Thoracic aorta (tissue), 2 donors: ENCODE data around the gene MAN2A1. TPM values are rescaled to one million over a fixed set of nuclear protein-coding genes. Genes with fewer than 3 reads are reported as not detected.

ENCODE experiments used
- ATAC-seq: fragments of 150-250 bp; one replicate; pipeline ENCODE4 v1.8.0; 2017; ENCODE audit warnings: low read depth; ENCODE audit not compliant: insufficient number of reproducible peaks, low FRiP score
- DNase-seq: peaks from one replicate; pipeline ENCODE4 v3.0.0-alpha.2; 2020; ENCODE audit warnings: low spot score
- H3K27ac ChIP-seq, 2 donors: fragments of 200-600 bp; sonication (generic); 1 replicate in 1 of 2; 2 replicates in 1 of 2; pipeline ENCODE4 v1.5.1; 2016; ENCODE audit warnings: mild to moderate bottlenecking in 2 of 2, moderate library complexity in 2 of 2
- H3K27me3 ChIP-seq: fragments of 200-600 bp; sonication (generic); replicated peaks from 2 replicates; pipeline ENCODE4 v1.6.0; 2016; ENCODE audit warnings: mild to moderate bottlenecking; ENCODE audit not compliant: insufficient read depth
- H3K36me3 ChIP-seq: fragments of 200-600 bp; sonication (generic); one replicate; pipeline ENCODE4 v1.5.1; 2016
- H3K4me1 ChIP-seq, 2 donors: fragments of 200-600 bp; sonication (generic); 1 replicate in 1 of 2; 2 replicates in 1 of 2; pipeline versions ENCODE4 v1.5.1 to v1.6.0; 2016; ENCODE audit warnings: low read depth in 2 of 2, mild to moderate bottlenecking in 1 of 2; ENCODE audit not compliant: control insufficient read depth in 1 of 2
- H3K4me3 ChIP-seq: fragments of 200-600 bp; sonication (generic); 2 replicates; pipeline ENCODE4 v1.5.1; 2016; ENCODE audit warnings: mild to moderate bottlenecking
- H3K9me3 ChIP-seq: fragments of 200-600 bp; sonication (generic); 2 replicates; pipeline ENCODE4 v1.5.1; 2016
- CTCF ChIP-seq: fragments of 200-600 bp; sonication (generic); IDR thresholded peaks from one replicate; pipeline ENCODE4 v1.5.1; 2019; ENCODE audit warnings: antibody characterized with exemption
- total RNA-seq, 2 donors: library from RNA; depleted of rRNA; stranded (reverse); fragments of >200 nt; gene quantifications; one replicate each; pipeline versions ENCODE4 v1.1.0 to v1.2.3, GENCODE V29; 2016

Gene MAN2A1
- total RNA-seq, 2 donors from 2014 or later: 64.8 to 82.8 TPM

- no peaks in the 10 kb centered on the region for H3K27me3 ChIP-seq
Measured at GRCh38 chr5:109718632-109719031, 28.9 kb downstream of the MAN2A1 start.

GRCh38 chr5:109719978-109720377 lies 30.3 kb downstream of the MAN2A1 start:
- Histone ChIP-seq H3K4me1 (peaks cover 0 to 2% of the 10 kb centered on the region in 2 donors), H3K9me3 (no peaks in the 10 kb centered on the region), H3K4me3 (no peak overlapping the region), H3K27ac (no peak overlapping the region), H3K27me3 (no peaks in the 10 kb centered on the region), H3K36me3 (peaks cover 4% of the 10 kb centered on the region)
- TF ChIP-seq CTCF: no peak
- no peak for ATAC-seq
- DNase-seq: no peak

More at GRCh38 chr5:109718632-109719031, 28.9 kb downstream of the MAN2A1 start:
- no peaks in the 10 kb centered on the region for H3K9me3 ChIP-seq
- no peak overlapping the region for H3K27ac ChIP-seq
- peaks cover 7 to 13% of the 10 kb centered on the region in 2 donors for H3K4me1 ChIP-seq
- TF ChIP-seq CTCF: no peak
- peaks cover 4% of the 10 kb centered on the region for H3K36me3 ChIP-seq
- no peak for DNase-seq
- no peak overlapping the region for H3K4me3 ChIP-seq
- ATAC-seq: no peak

GRCh38 chr5:109721741-109722140 lies 32.0 kb downstream of the MAN2A1 start:
- Histone ChIP-seq H3K4me3 (no peak overlapping the region), H3K27me3 (no peaks in the 10 kb centered on the region), H3K36me3 (peaks cover 4% of the 10 kb centered on the region), H3K4me1 (no peaks in the 10 kb centered on the region), H3K27ac (no peak overlapping the region), H3K9me3 (no peaks in the 10 kb centered on the region)
- DNase-seq: no peak
- TF ChIP-seq CTCF: no peak
- ATAC-seq: no peak

- Histone ChIP-seq H3K4me3 (no peak overlapping the region), H3K27me3 (no peaks in the 10 kb centered on the region), H3K27ac (no peak overlapping the region), H3K9me3 (no peaks in the 10 kb centered on the region), H3K36me3 (no peaks in the 10 kb centered on the region), H3K4me1 (no peaks in the 10 kb centered on the region)
- DNase-seq (no peak), ATAC-seq (no peak)
- TF ChIP-seq CTCF: no peak
Measured at GRCh38 chr5:109723606-109724005, 33.9 kb downstream of the MAN2A1 start.

GRCh38 chr5:109725135-109725534 lies 35.4 kb downstream of the MAN2A1 start:
- no peak for TF ChIP-seq CTCF
- Histone ChIP-seq H3K4me1 (no peaks in the 10 kb centered on the region), H3K4me3 (no peak overlapping the region), H3K9me3 (no peaks in the 10 kb centered on the region), H3K36me3 (no peaks in the 10 kb centered on the region), H3K27me3 (no peaks in the 10 kb centered on the region), H3K27ac (no peak overlapping the region)
- DNase-seq: no peak
- no peak for ATAC-seq
